Suprapubic skin (tissue), 4 donors: ENCODE data around the gene PAGR1. TPM values are rescaled to one million over a fixed set of nuclear protein-coding genes. Genes with fewer than 3 reads are reported as not detected.
A peak's percentile ranks its signal among the peaks of the same experiment; 100 is the strongest.
"Not testable (repeated sequence)": the region's sequence is repeated elsewhere in the genome, so short reads cannot be mapped to it uniquely, and the experiment has no call there.

Experiments used
- DNase-seq, 2 donors: peaks; one replicate each; pipeline ENCODE4 v3.0.0-alpha.2; 2019; ENCODE audit warnings: low spot score in 2 of 2
- H3K27ac ChIP-seq: fragments of 200-600 bp; sonication (generic); one replicate; pipeline ENCODE4 v1.5.1; 2019
- H3K27me3 ChIP-seq: fragments of 200-600 bp; sonication (generic); one replicate; pipeline ENCODE4 v1.5.1; 2019
- H3K36me3 ChIP-seq: fragments of 200-600 bp; sonication (generic); one replicate; pipeline ENCODE4 v1.5.1; 2019
- H3K4me1 ChIP-seq: fragments of 200-600 bp; sonication (generic); one replicate; pipeline ENCODE4 v1.5.1; 2019
- H3K4me3 ChIP-seq: fragments of 200-600 bp; sonication (generic); one replicate; pipeline ENCODE4 v1.5.1; 2019; ENCODE audit warnings: mild to moderate bottlenecking
- H3K9me3 ChIP-seq: fragments of 200-600 bp; sonication (generic); one replicate; pipeline ENCODE4 v1.5.1; 2019
- CTCF ChIP-seq, 2 donors: fragments of 200-600 bp in 1 of 2; fragments of 450-650 bp in 1 of 2; sonication (generic) in 1 of 2; IDR thresholded peaks; one replicate each; pipeline ENCODE4 v1.5.1; 2016 to 2019; ENCODE audit warnings: antibody characterized with exemption in 2 of 2, mild to moderate bottlenecking in 1 of 2, moderate library complexity in 1 of 2
- EP300 ChIP-seq: sonication (generic); formaldehyde crosslinking; IDR thresholded peaks from one replicate; pipeline ENCODE4 v1.6.1; 2017; ENCODE audit warnings: antibody characterized with exemption
- POLR2A ChIP-seq, 2 donors: fragments of 450-650 bp; IDR thresholded peaks; one replicate each; pipeline ENCODE4 v1.6.1; 2017; ENCODE audit warnings: antibody characterized with exemption in 2 of 2, mild to moderate bottlenecking in 2 of 2, moderate library complexity in 2 of 2
- POLR2AphosphoS5 ChIP-seq, 3 donors: sonication (generic); formaldehyde crosslinking; IDR thresholded peaks; one replicate each; pipeline ENCODE4 v1.6.1; 2017; ENCODE audit warnings: antibody characterized with exemption in 3 of 3
- WGBS: methylation state at CpG from one replicate; pipeline ENCODE4 v1.1.5; 2018; 5-methylcytosine and 5-hydroxymethylcytosine counted together
- total RNA-seq, 4 donors: library from RNA; depleted of rRNA; stranded (reverse); fragments of >200 nt; gene quantifications; one replicate each; pipeline ENCODE4 v1.1.0, GENCODE V29; 2016

PAGR1 gene
- total RNA-seq = 10 to 100 TPM; 23.3 to 35.2 (median 23.8) TPM

DNA sequence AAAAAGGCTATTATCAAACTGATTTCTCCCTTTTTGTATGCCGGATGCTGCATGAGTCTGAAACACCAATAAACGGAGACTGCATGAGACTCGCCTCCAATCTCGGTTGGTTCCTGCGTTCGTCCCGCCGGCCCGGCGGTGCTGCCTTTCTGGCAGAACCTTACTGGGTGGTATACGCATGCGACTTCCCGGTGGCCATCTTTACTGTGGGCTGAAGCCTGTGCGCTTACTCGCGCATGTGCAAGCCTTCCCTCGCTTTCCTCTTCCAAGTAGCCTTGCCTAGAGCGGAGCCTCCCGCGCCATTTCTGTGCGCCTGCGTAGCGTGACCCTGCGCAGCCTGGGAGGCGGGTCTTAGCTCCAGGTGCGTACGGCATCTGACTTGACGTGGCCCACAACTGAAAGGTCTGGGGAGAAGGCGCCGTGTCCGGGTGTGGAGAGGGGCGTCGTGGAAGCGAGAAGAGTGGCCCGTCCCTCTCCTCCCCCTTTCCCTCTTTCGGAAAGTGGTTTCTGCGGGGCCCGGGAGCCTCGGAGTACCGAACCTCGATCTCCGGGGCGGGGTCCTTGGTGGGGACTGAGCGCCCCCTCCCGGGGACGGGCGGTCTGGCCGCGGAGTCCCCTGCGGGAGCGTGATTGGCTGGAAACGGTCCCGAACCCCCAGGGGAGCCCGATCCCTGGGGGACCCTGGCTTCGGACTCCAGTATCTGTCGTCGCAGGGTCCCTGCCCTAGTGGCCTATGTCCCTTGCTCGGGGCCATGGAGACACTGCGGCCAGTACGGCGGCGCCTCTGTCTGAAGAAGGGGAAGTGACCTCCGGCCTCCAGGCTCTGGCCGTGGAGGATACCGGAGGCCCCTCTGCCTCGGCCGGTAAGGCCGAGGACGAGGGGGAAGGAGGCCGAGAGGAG lies at the start of gene PAGR1:
PAGR1 (plus strand) TSS at position 360 of the 901 bp plus-strand sequence; CDS start at position 734, 374 bp downstream.
- under 1% methylated on average over 33 of the region's 70 CpGs for WGBS
- TF ChIP-seq POLR2A (IDR thresholded peaks at IDR 0.05) (no peak), POLR2AphosphoS5 (IDR thresholded peaks at IDR 0.05) (peak; percentile 35 to 88 (median 75)), EP300 (no peak), CTCF (IDR thresholded peaks at IDR 0.05) (peak; percentile 79 to 88)
- H3K4me1 ChIP-seq = peaks cover 76% of the 10 kb centered on the region

GRCh38 chr16:29766571-29766970 lies 49.4 kb upstream of the PAGR1 start:
- no peaks in the 10 kb centered on the region for H3K36me3 ChIP-seq
- no peaks in the 10 kb centered on the region for H3K4me1 ChIP-seq
- H3K27me3 ChIP-seq = no peaks in the 10 kb centered on the region
- H3K27ac ChIP-seq = no peak overlapping the region
- 92% methylated on average over 3 of the region's 3 CpGs for WGBS
- no peaks in the 10 kb centered on the region for H3K9me3 ChIP-seq
- no peak overlapping the region for H3K4me3 ChIP-seq
- DNase-seq = no peak
- TF ChIP-seq CTCF (IDR thresholded peaks at IDR 0.05) = no peak
- TF ChIP-seq EP300 = no peak
- no peak for TF ChIP-seq POLR2A (IDR thresholded peaks at IDR 0.05)
- no peak for TF ChIP-seq POLR2AphosphoS5 (IDR thresholded peaks at IDR 0.05)

More for the DNA sequence above, at the start of gene PAGR1:
- peak within 1 kb of the TSS; percentile 80 for H3K27ac ChIP-seq
- peak within 1 kb of the TSS; percentile 76 for H3K4me3 ChIP-seq
- H3K27me3 ChIP-seq = no peaks in the 10 kb centered on the region
- H3K36me3 ChIP-seq = peaks cover 12% of the 10 kb centered on the region
- H3K9me3 ChIP-seq = no peaks in the 10 kb centered on the region
- peak; percentile 98 to 99 for DNase-seq

GRCh38 chr16:29767062-29767461 lies 48.9 kb upstream of the PAGR1 start:
- no peak for TF ChIP-seq EP300
- TF ChIP-seq POLR2A (IDR thresholded peaks at IDR 0.05) = no peak
- no peak for TF ChIP-seq POLR2AphosphoS5 (IDR thresholded peaks at IDR 0.05)
- no peak for TF ChIP-seq CTCF (IDR thresholded peaks at IDR 0.05)
- no peaks in the 10 kb centered on the region for H3K36me3 ChIP-seq
- WGBS = 93% methylated on average over 3 of the region's 3 CpGs
- H3K4me3 ChIP-seq = no peak overlapping the region
- no peak for DNase-seq
- H3K27ac ChIP-seq = no peak overlapping the region
- no peaks in the 10 kb centered on the region for H3K9me3 ChIP-seq
- H3K4me1 ChIP-seq = no peaks in the 10 kb centered on the region
- H3K27me3 ChIP-seq = no peaks in the 10 kb centered on the region

DNA sequence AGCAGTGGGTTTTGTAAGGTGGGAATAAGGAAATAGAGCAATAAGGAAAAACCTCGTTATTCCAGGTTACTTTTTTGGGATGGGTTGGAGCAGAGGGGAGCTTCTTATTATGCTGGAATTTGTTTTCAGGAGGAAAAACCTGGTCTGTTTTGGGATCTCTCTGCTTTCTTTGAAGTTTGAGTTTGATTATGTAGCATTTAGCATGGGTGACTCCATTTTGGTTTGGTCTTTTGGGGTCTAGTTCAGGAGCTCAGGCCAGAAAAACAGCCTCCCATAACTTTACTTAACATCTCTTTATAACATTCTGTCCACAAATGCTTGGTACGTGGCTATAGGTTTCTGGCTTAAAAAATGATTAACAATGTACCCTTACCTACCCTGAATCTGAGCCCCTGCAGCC lies 46.4 kb upstream of the PAGR1 start:
- TF ChIP-seq POLR2AphosphoS5 (IDR thresholded peaks at IDR 0.05) = no peak
- no peak for TF ChIP-seq EP300
- TF ChIP-seq POLR2A (IDR thresholded peaks at IDR 0.05) = no peak
- TF ChIP-seq CTCF (IDR thresholded peaks at IDR 0.05) = no peak
- no peak overlapping the region for H3K27ac ChIP-seq
- DNase-seq = no peak
- no peaks in the 10 kb centered on the region for H3K4me1 ChIP-seq
- no peak overlapping the region for H3K4me3 ChIP-seq
- H3K36me3 ChIP-seq = no peaks in the 10 kb centered on the region
- WGBS = 79% methylated on average over 2 of the region's 2 CpGs
- H3K27me3 ChIP-seq = no peaks in the 10 kb centered on the region
- no peaks in the 10 kb centered on the region for H3K9me3 ChIP-seq

- Histone ChIP-seq H3K4me3 (no peak overlapping the region), H3K4me1 (no peaks in the 10 kb centered on the region), H3K27me3 (no peaks in the 10 kb centered on the region), H3K27ac (no peak overlapping the region), H3K36me3 (no peaks in the 10 kb centered on the region), H3K9me3 (no peaks in the 10 kb centered on the region)
- TF ChIP-seq EP300 (no peak), POLR2A (IDR thresholded peaks at IDR 0.05) (no peak), CTCF (IDR thresholded peaks at IDR 0.05) (no peak), POLR2AphosphoS5 (IDR thresholded peaks at IDR 0.05) (no peak)
- no peak for DNase-seq
- 72% methylated on average over 7 of the region's 7 CpGs for WGBS
Measured at GRCh38 chr16:29770250-29770929, 45.6 kb upstream of the PAGR1 start.

GRCh38 chr16:29772330-29772729 lies 43.6 kb upstream of the PAGR1 start:
- WGBS = 91% methylated on average over 6 of the region's 7 CpGs
- H3K9me3 ChIP-seq, H3K36me3 ChIP-seq, H3K27me3 ChIP-seq, H3K27ac ChIP-seq, H3K4me1 ChIP-seq, H3K4me3 ChIP-seq, DNase-seq: not testable (repeated sequence)
